ENCODE data around the gene OR2M4.

DNA sequence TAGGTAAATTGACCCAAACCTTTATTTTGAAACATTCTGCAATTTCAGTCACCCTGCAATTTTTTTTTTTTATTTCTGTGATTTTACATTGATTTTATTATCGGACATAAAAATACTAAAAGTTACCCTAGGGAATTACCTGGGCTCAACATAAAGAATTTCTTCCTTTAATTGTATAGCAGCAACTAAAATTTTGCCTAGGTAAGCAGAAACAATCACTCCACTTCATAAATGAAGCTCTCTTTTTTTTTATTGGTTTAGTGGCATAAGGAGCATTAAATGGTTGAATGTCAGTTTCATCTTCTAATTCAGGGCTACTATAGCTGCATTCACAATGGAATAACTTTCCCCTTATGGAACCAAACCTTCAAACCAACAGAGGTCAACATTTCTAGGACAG lies 15.3 kb upstream of the OR2M4 start:
- TF ChIP-seq FOXP2 (optimal IDR thresholded peaks at IDR 0.05; ENCODE audit: borderline replicate concordance, extremely low read depth, extremely low read length, insufficient read depth) (no peak), TAF1 (IDR thresholded peaks at IDR 0.05; ENCODE audit: borderline replicate concordance, insufficient read depth, low read length) (no peak), POLR2AphosphoS5 (IDR thresholded peaks at IDR 0.05; ENCODE audit: low read depth, low read length) (no peak)

Data from PFSK-1 (cell line).